Measurements from ENCODE around the gene PLIN4. TPM values are rescaled to one million over a fixed set of nuclear protein-coding genes. Genes with fewer than 3 reads are reported as not detected.
"Not testable (repeated sequence)": the region's sequence is repeated elsewhere in the genome, so short reads cannot be mapped to it uniquely, and the experiment has no call there.

Gene PLIN4
- total RNA-seq, 1 donor from 2014 or later: not detected

GRCh38 chr19:4542896-4543841, 24.9 kb upstream of the PLIN4 start:
- Mint-ChIP-seq H3K9me3 (ENCODE audit: unreplicated experiment) (no peaks in the 10 kb centered on the region), H3K4me3 (ENCODE audit: unreplicated experiment) (no peak overlapping the region), H3K27ac (ENCODE audit: unreplicated experiment) (no peak overlapping the region), H3K36me3 (ENCODE audit: unreplicated experiment) (no peaks in the 10 kb centered on the region), H3K27me3 (ENCODE audit: unreplicated experiment) (peaks cover 11% of the 10 kb centered on the region), H3K4me1 (ENCODE audit: unreplicated experiment) (no peaks in the 10 kb centered on the region)
- TF ChIP-seq CTCF (IDR thresholded peaks at IDR 0.05): no peak
- no peak for DNase-seq (ENCODE audit: extremely low spot score, unreplicated experiment)

- H3K27me3 Mint-ChIP-seq (ENCODE audit: unreplicated experiment): peaks cover 17% of the 10 kb centered on the region
- H3K4me3 Mint-ChIP-seq (ENCODE audit: unreplicated experiment); H3K4me1 Mint-ChIP-seq (ENCODE audit: unreplicated experiment); DNase-seq (ENCODE audit: extremely low spot score, unreplicated experiment); H3K27ac Mint-ChIP-seq (ENCODE audit: unreplicated experiment); H3K36me3 Mint-ChIP-seq (ENCODE audit: unreplicated experiment); H3K9me3 Mint-ChIP-seq (ENCODE audit: unreplicated experiment): not testable (repeated sequence)
These were observed 23.5 kb upstream of the PLIN4 start for GRCh38 chr19:4541806-4542145.

- Mint-ChIP-seq H3K4me1 (ENCODE audit: unreplicated experiment) (no peaks in the 10 kb centered on the region), H3K27ac (ENCODE audit: unreplicated experiment) (no peak overlapping the region), H3K4me3 (ENCODE audit: unreplicated experiment) (no peak overlapping the region), H3K36me3 (ENCODE audit: unreplicated experiment) (no peaks in the 10 kb centered on the region), H3K9me3 (ENCODE audit: unreplicated experiment) (no peaks in the 10 kb centered on the region), H3K27me3 (ENCODE audit: unreplicated experiment) (peaks cover 17% of the 10 kb centered on the region)
- no peak for TF ChIP-seq CTCF (IDR thresholded peaks at IDR 0.05)
- no peak for DNase-seq (ENCODE audit: extremely low spot score, unreplicated experiment)
These were observed 23.0 kb upstream of the PLIN4 start for GRCh38 chr19:4541114-4541805.

- Mint-ChIP-seq H3K27ac (ENCODE audit: unreplicated experiment) (no peak within 1 kb of the TSS), H3K4me1 (ENCODE audit: unreplicated experiment) (no peaks in the 10 kb centered on the region), H3K9me3 (ENCODE audit: unreplicated experiment) (no peaks in the 10 kb centered on the region), H3K27me3 (ENCODE audit: unreplicated experiment) (peaks cover 22% of the 10 kb centered on the region), H3K4me3 (ENCODE audit: unreplicated experiment) (no peak within 1 kb of the TSS), H3K36me3 (ENCODE audit: unreplicated experiment) (no peaks in the 10 kb centered on the region)
- TF ChIP-seq CTCF (IDR thresholded peaks at IDR 0.05): no peak
- DNase-seq (ENCODE audit: extremely low spot score, unreplicated experiment): no peak
These were observed 21.7 kb upstream of the PLIN4 start, which contains the start of gene LRG1 for GRCh38 chr19:4539693-4540581. LRG1 (minus strand) TSS chr19:4540036; CDS start chr19:4540013, 23 bp downstream.

GRCh38 chr19:4539169-4539692, 20.9 kb upstream of the PLIN4 start:
- no peaks in the 10 kb centered on the region for H3K36me3 Mint-ChIP-seq (ENCODE audit: unreplicated experiment)
- H3K27me3 Mint-ChIP-seq (ENCODE audit: unreplicated experiment): peaks cover 25% of the 10 kb centered on the region
- H3K27ac Mint-ChIP-seq (ENCODE audit: unreplicated experiment): no peak overlapping the region
- H3K4me1 Mint-ChIP-seq (ENCODE audit: unreplicated experiment): no peaks in the 10 kb centered on the region
- no peak for DNase-seq (ENCODE audit: extremely low spot score, unreplicated experiment)
- no peak for TF ChIP-seq CTCF (IDR thresholded peaks at IDR 0.05)
- no peak overlapping the region for H3K4me3 Mint-ChIP-seq (ENCODE audit: unreplicated experiment)
- H3K9me3 Mint-ChIP-seq (ENCODE audit: unreplicated experiment): no peaks in the 10 kb centered on the region

Data from osteocyte (in vitro differentiated cells).